HL-60/S4 treated with retinoic acid at 250 ng/mL for 4 days and 3 days (cell line): ENCODE measurements around the gene MCM3AP.

ENCODE experiments used
- in situ Hi-C: fragments of 300-500 bp; cut with MboI; formaldehyde crosslinking; loops from 2 replicates; pipeline ENCODE4 v1.7.0; 2022; ENCODE audit warnings: low sequenced_read_pairs

MCM3AP gene

DNA sequence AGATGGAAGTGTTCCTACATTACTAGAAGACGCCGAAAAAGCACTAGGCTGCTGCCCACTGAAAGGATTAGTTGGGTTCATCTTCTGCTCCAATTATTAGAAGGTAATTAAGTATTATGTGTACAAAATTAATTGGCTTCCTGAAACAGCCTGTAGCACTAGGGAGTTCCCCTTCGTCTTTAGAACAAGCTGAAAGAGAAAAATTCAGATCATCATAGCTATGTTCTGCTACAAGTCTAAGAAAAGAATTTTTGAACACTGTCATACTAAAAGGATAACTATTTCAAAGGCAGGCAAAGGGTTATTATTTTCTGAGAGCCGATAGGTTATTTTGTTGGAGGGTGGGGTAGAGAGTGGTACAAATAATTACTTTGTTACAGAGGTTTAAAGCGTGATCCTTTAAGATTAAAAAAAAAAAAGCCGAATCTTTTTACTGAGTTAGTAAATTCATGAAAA lies at the start of gene MCM3AP:
TSS of gene MCM3AP (minus strand) at position 406 of the 456 bp plus-strand sequence. CDS start at position 81, 325 bp downstream.
- in situ Hi-C loops = no loop called here

DNA sequence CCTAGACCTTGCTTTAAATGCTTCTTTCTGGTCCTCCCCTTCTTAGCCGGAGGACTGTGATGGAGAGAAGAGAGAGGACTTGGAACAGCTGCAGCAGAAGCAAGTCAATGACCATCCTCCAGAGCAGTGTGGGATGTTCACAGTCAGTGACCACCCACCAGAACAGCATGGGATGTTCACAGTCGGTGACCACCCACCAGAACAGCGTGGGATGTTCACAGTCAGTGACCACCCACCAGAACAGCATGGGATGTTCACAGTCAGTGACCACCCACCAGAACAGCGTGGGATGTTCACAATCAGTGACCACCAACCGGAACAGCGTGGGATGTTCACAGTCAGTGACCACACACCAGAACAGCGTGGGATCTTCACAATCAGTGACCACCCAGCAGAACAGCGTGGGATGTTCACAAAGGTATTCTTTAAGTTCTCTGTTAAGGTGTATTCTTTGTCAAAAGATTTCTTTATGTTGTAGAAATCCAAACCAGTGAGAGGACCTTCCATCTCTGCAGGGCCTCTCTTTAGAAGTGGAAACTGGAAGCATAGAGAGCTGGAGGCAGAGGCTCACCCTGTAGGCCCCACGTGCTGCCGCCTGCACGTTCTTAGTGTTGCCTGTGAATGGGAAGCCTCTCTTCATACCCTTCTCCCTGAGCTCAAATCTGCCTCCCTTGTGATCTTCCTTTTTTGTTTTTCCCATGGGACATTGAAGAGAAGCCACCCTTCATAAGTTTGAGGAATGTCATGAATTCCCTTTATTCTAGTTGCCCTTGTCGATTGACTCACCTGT lies 49.1 kb upstream of the MCM3AP start:
- in situ Hi-C loops = loop anchor here (10.0 kb wide), 1 partner anchor 60 kb away; no protein-coding TSS in a partner anchor

DNA sequence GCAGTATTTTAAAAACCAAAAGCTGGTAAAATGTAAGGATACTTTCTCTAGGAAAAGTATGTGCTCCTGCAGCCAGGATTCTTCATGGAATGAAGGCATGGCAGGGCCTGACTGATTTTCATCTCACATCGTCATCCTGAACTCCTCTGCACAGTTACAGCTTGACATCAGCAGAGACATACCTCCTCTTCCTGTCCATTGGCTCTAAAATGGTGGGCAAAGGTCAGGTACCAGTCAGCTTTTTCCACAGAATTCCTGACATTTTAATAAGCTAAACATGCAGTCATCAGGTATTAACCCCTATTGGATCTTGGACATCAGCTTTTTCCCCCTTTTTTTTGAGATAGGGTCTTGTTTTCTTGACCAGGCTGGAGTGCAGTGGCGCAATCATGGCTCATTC lies 44.4 kb upstream of the MCM3AP start:
- in situ Hi-C loops = loop anchor here (10.0 kb wide), 1 partner anchor 65 kb away; no protein-coding TSS in a partner anchor

DNA sequence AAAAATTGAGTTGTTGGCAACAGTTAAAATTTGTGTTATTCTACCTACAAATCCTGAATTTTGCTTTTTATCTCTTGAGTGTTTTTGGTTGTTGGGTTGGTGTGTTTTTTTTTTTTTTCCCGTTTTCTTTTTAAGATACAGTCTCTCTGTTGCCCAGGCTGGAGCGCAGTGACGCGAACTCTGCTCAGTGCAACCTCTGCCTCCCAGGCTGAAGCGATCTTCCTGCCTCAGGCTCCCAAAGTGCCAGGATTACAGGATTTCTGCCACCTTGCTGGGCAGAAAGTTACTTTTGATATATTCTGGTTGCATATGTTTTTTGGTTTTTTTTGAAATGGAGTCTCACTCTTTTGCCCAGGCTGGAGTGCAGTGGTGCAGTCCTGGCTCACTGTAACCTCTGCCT lies 42.7 kb upstream of the MCM3AP start:
- in situ Hi-C loops = no loop called here

DNA sequence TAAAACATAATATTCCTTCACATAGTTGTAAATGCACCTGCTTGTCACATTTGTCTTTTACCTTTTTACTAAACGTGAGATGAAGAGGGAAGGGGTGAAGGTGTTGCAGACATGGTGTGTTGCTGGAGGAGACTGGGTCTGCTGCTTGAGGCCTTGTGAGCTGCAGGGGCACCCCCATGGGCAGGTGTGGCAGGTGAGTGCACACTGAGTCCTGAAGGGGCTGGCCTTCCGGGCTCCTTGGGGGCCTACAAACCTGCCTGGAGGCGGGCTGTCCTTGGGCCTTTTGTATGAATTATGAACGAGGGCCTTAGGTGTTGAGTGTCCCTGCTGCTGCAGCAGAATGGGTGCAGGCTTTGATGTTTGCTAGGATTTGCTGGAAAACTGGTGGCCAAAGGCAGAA lies 42.3 kb upstream of the MCM3AP start:
- in situ Hi-C loops = no loop called here

DNA sequence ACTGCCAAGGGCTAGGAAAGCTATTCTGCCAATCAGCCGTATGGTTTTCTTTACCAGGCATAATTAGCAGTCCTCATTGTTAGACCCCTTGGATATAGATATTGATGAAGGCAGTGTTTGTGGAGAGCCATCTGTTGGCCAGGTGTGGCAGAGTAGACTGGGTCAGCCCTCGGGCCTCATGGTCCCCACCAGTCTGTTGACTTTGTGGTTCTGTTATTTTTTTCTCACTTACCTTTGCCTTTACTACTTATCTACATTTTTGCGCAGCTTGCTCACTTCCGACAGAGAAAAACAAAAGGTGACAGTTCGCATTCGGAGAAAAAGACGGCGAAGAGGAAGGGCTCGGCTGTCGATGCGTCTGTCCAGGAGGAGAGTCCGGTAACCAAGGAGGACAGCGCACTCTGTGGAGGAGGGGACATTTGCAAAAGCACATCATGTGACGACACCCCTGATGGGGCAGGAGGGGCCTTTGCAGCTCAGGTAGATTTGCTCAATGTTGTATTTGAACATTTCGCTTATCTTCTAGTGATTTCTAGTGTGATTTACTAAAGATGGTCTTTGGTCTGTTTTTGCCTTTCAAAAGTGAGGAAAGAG lies 40.8 kb upstream of the MCM3AP start:
- in situ Hi-C loops = no loop called here

DNA sequence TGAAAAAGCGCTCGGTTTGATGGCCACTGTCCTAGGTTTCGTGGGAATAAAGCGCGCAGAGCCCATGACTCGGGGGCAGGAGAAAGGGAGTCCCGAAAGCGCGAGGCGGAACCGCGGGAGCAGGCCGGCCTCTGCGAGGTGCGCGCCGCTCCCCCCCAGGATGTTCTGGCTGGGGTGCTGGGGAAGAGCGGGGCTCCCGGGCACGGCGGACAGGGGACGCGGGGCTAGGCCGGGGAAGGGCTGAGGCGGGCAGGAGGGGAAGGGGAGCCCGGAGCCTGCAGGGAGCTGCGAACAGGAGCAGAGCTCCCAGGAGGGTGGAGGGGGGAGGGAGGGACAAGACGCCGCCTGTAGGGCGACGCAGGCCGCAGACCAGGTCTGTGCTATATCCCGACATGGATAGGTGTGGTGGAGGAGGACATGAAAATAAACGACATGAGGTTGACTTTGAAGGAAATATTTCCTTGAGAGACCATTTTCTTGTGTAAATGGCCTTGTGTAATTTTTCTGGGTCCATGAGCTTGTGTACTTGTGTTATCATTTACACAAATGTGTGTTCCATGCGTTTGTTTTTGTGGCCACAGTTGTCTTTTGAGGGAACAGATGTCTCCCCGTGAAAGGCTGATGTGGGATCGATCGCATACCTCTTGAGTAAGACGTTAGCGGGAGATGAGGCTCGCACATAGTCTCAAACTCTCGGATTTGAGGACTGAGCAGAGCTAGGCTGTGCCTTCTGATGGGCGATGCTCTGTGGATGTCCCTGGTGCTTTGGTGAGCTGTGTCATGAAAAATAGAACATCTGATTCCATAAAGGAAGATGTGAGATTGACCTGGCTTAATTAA lies 39.9 kb upstream of the MCM3AP start:
- in situ Hi-C loops = no loop called here

DNA sequence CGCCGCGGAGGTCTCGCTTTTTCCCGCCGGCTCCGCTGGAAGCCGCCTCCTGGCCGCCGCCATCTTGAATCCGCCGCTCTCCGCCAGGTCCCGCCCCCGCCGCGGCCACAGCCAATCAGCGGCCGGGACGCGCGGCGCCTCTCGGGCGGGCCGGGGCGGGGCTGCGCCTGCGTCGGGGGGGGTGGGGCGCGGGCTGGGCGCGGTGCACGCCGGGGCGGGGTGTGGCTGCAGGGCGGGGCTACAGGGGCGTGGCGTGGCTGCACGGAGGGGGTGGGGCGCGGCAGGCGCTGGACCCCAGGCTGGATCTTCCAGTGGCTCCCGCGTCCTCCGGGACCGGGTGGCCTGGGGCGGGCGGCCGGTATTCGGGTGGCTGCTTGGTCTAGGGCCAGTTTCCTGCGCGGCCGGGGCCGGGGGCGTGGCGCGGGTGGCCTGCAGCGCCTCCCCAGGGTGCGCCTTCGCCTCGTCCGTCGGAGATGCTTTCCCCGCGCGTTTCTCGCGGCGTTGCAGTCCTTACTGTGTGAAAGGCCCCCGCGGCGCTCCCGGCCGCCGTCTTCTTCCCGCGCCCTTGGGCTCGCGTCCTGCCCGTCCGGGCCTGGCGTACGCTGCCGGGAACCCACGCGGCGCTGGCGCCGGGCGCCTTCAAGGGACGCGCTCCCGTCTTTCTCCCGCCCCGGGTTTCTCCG lies 39.1 kb upstream of the MCM3AP start:
- in situ Hi-C loops = no loop called here

DNA sequence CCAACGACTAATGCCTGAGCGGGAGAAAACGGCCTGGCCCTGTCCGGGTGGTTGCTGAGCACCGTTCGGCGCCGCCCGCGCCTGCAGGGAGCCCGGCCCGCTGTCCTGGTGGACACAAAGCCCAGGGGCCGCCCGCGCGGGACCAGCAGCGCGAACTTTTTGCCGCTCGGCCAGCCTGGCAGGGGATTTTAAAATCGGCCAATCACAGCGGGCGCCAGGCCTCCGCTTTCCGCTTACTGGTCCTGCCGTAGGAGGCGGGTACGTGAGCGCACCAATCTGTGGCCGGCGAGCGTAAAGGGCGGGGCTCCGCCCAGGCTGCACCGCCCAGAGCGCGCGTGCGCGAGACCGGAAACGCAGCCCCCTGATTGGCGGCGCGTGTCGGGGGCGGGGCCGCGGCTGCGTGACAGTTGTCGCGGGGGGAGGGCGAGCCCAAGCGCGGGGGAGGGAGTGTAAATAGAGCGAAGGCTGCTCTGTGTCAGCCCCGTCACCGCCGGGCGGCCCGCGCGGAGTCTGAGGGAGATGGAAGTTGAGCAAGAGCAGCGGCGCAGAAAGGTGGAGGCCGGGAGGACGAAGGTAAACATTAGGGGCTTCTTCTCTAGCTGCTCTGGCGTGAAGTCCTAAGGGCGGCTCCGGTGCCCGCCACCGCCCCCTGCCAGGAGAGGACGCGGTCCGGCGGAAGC lies 38.4 kb upstream of the MCM3AP start, which contains the start of the genes C21orf58 and PCNT:
TSS of gene C21orf58 (minus strand) at position 161 of the 680 bp plus-strand sequence. CDS start 1,132 bp downstream, outside the sequence.
TSS of gene PCNT (plus strand) at position 447 of the 680 bp plus-strand sequence. CDS start at position 520, 73 bp downstream.
- in situ Hi-C loops = no loop called here

DNA sequence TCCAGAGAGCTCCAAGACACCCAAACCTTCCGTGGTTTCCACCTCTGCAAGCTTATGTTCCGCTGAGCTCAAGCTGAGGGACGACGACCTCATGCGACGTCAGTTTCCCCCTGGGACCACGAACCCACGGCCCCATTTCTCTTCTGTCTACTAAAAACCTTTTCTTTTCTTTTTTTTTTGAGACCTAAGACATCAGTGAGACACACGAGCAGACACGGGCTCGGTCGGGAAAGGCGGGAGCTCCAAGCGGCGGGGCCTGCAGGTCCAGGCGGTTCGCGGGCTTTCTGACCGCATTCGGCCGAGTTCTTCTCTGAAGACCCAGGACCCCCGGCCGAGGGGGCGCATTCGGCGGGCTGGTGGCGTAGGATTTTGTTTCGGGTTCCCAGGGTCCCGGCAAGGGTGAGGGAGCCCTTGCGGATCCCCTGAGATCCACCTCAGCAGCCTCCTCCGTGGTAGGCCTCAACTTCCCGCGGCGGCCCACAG lies 37.9 kb upstream of the MCM3AP start:
- in situ Hi-C loops = no loop called here

DNA sequence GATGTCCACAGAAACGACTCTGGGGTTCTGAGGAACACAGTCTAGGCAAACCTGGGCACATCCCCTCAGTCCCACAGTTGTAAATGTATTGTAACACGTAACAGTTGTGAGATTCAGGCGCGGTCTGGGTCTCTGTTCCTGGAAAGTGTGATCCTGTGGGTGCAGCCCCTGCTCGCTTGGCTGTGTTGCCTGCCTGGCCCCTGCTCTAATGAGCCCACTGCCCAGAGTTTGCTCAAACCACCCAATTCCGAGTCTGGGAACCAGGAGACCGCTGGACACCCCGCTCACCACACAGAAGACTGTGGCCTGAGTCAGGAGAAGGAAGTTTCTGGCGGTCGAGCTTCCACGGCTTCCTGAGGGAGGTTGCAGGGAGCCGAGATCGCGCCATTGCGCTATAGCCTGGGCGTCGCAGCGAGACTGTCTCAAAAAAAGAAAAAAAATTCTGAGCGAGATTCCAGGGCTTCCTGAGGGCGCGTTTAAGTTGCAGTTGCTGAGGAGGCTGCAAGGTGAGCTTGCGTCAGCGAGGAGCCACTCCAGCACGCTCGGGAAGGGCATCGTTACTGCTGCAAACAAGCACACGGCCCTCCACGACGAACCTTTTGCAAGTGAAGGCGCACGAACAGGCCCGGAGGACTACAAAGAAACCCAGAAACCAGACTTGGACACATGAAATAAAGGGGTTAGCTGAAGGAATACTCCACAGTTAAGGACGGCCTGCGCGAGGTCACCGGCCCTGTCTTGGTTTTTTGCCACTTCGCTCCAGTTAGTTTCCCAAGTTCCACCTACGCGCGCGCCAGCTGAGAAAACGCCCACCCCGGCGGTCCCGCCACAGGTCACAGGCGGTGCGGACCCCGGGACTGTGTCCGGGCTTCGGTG lies 37.2 kb upstream of the MCM3AP start:
- in situ Hi-C loops = no loop called here

DNA sequence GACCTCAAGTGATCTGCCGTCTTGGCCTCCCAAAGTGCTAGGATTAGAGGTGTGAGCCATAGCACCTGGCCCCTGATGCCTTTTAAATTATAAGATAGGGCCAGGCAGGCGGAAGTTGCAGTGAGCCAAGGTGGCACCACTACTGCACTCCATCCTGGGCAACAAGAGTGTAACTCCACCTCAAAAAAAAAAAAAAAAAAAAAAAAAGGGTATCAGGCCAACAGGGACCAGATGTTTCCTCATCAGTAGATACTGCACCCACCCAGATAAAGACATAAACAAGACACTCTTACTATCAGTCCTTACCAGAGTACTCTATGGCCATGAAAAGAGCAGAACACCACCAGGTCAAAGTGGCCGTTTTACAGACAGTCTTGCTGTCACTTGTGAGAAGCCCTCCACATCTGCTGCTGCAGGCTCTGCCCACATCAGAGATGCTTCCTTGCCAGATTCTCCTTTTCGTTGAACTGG lies 35.0 kb upstream of the MCM3AP start:
- in situ Hi-C loops = no loop called here

DNA sequence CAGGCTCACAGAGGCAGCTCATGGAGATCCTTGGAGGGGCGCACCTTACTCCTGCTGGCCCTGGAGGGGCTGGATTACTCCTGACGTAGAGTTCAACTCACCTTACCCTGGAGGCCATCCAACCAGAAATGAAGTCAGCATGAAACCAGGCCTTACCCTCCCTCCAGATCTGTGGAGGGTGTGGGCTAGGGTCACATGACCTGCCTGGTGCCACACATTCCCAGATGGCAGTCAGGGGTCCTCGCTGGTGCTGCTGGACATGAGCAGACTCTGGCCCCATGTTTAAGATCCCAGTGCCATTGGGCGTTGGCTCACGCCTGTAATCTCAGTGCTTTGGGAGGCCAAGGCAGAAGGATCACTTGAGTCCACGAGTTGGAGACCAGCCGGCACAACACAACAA lies 33.8 kb upstream of the MCM3AP start:
- in situ Hi-C loops = no loop called here

DNA sequence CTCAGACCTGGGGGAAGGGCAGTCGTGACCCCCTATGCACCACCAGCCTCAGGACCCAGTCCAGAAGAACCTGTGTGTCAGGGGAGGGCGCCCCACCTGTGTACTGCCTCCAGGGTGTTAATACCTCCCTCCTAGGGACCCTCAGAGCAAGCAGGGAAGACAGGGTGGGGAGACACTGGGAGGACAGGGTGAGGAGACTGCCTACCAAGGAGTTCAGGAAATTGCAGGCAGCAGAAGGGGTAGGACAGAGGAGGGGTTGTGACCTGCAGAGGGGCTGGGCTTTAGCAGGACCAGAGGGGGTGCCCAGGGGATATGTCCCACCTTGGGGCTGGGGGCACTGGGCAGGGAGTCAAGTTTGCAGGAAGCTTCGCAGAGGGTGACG lies 33.0 kb upstream of the MCM3AP start:
- in situ Hi-C loops = no loop called here

DNA sequence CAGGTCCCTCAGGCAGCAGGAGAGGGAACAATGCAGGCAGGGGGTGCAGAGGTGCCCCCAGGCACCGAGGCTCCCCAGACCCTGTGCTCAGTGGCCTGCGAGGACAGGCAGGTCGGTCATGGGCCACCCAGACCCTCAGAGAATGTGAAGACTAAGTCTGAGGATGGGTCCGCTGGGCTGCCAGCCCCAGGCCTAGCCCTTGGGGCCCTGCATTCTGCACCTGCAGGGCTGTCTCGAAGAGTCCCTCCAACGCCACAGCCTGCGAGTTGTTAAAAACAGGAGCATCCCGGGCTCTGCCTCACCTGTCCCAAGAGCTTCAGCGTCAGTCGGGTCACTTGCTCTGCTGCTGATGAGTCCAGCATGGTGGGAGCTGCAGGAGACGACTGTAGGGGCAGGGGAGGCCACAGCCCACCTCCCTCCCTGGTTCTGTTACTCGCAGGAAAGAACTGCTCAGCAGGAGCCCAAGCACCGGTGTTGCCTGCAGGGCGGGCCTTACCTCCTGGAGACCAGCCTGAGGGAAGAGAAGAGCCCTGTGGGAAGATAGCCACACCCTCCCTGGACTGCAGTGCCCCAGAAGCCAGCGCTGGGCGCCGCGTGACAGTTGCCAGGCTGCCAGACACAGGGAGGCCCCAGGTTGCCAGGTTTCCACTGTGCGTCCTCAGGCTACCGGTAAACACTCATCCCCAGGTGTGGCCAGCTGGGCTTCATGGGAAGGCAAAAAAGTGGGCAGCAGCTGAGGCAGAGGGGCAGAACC lies 32.5 kb upstream of the MCM3AP start:
- in situ Hi-C loops = no loop called here

DNA sequence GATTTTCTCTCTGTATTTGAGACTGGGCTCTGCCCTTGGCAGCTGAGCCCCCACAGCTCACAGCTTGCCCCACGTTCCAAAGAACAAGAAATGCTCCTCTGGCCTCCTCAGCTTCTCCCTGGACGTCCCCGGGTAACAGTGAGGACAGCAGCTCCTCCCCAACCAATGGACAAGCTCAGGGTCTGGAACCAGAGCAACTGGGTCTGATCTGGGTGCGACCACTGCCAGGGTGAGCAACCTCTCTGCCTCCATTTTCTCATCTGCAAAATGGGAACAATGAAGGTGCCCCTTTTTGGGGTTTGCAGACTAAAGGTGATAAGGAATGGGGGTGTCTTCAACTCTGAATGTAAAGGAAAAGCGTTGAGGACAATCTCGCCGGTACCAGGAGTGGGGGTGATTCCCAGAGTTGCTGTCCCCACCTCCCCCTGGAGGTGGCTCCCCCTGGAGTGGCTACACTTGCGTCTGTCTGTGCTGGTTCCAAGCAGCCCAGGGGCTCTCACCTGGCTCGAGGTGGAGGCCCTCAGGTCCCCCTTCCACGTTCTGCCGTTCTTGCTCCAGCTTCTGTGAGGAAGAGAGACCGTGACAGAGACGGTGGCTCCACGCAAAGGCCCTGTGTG lies 31.4 kb upstream of the MCM3AP start:
- in situ Hi-C loops = no loop called here

DNA sequence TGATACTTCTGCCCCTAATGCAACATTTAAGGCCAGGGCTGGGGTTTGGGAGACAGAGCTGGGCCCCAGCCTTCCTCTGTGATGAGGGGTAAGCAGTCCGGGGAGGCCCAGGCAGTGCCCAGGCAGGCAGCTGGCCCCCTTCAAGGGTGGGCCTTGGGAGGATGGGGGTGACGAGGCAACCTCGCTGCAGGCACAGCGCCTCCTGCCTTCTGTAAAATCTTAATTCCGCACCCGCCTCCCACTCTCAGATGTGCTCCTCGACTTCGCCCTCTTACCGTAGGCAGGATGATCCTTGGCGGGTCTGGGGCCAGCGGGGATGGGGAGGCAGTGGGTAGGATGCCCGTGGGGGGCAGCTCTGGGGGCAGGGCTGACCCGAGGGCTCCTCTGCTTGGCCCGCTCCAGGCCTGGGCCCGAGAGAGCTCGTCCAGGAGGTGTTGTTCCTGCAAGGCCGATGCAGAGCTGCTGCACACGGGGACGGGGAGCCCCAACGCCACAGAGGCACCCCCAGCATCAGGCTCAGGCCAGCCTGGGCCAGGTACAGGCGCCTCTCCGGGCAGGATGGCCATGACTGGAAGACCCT lies 29.1 kb upstream of the MCM3AP start:
- in situ Hi-C loops = no loop called here
